ENCODE measurements around the gene SMIM36.
A peak's percentile ranks its signal among the peaks of the same experiment; 100 is the strongest.
"Not testable (repeated sequence)": the region's sequence is repeated elsewhere in the genome, so short reads cannot be mapped to it uniquely, and the experiment has no call there.

The SMIM36 gene

DNA sequence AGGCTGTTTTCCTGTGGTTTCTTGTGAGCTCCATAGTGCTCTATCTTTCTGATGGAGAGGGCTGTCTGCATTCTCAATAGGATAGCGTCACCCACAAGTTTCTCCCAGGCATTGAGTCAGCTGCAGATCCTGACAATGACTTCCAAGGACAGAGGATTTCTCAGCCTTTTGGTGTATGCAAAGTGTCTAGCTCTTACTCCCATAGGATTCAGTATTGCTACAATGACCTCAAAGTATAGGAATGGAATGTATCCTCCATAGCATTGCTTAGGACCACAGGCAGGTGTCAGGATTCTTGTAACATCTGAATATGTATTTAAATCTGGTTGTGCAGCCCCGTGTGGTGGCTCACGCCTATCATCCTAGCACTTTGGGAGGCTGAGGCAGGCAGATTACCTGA is 32.3 kb downstream of the SMIM36 start:
- in situ Hi-C loops (cut with MboI; ENCODE audit: low sequenced_read_pairs, unreplicated experiment), result no loop called here
- DNase-seq (ENCODE audit: low spot score), result no peak
- TF ChIP-seq, protein P1, sequence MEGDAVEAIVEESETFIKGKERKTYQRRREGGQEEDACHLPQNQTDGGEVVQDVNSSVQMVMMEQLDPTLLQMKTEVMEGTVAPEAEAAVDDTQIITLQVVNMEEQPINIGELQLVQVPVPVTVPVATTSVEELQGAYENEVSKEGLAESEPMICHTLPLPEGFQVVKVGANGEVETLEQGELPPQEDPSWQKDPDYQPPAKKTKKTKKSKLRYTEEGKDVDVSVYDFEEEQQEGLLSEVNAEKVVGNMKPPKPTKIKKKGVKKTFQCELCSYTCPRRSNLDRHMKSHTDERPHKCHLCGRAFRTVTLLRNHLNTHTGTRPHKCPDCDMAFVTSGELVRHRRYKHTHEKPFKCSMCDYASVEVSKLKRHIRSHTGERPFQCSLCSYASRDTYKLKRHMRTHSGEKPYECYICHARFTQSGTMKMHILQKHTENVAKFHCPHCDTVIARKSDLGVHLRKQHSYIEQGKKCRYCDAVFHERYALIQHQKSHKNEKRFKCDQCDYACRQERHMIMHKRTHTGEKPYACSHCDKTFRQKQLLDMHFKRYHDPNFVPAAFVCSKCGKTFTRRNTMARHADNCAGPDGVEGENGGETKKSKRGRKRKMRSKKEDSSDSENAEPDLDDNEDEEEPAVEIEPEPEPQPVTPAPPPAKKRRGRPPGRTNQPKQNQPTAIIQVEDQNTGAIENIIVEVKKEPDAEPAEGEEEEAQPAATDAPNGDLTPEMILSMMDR (IDR thresholded peaks at IDR 0.05; ENCODE audit: borderline replicate concordance, control extremely low read depth, extremely low read depth, insufficient read depth, missing control alignments), result no peak

DNA sequence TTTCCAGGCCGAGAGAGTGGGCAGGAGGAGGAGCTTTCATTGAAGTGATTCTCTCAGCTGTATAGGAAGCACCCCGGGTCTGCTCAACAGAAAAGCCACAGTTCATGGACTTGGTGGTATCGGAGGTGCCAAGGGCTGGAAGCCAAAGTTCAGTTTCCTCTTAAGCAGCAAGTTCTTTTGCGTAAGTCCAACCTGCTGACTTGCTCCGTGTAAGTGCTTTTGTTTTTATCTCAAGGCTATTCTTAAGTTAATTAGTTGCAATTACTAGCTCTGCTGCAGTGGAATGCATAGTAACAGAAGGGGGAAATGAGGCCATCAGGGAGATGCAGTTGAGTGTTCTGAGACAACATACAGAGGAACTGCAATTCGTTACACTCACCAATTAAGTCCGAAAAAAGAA is 44.6 kb downstream of the SMIM36 start:
- no peak for DNase-seq (ENCODE audit: low spot score)
- in situ Hi-C loops (cut with MboI; ENCODE audit: low sequenced_read_pairs, unreplicated experiment), result no loop called here
- TF ChIP-seq, protein P1 (IDR thresholded peaks at IDR 0.05; ENCODE audit: borderline replicate concordance, control extremely low read depth, extremely low read depth, insufficient read depth, missing control alignments), result no peak

DNA sequence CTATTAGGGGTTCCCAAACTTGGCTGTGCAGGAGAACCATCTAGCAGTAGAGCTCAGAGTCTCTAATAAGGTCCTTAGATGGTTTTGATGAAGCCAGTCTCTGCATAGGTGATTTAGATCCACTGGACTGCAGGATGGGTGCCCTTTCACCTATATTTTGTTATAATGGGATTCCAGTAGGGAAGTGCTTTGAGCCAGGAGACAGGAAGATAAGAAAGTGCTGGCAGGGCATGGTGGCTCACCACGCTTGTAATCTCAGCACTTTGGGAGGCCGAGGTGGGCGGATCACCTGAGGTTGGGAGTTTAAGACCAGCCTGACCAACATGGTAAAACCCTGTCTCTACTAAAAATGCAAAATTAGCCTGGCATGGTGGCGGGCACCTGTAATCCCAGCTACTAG is 45.5 kb downstream of the SMIM36 start:
- DNase-seq (ENCODE audit: low spot score); in situ Hi-C loops (cut with MboI; ENCODE audit: low sequenced_read_pairs, unreplicated experiment): not testable (repeated sequence)

DNA sequence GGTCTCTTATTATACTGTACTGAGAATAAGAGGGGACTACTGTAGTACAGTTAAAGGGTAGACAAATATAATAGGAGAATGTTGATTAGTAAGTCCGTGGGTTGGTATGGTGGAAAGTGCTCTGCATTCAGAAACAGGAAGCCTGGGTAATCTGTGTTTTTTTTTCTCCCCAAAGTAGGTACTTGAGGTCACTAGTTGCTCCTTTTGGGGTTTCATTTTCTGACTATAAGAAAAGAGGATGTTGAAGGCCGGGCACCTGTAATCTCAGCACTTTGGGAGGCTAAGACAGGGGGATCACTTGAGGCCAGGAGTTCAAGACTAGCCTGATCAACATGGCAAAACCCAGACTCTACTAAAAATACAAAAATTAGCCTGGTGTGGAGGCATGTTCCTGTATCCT is 47.7 kb downstream of the SMIM36 start:
- in situ Hi-C loops (cut with MboI; ENCODE audit: low sequenced_read_pairs, unreplicated experiment), result no loop called here
- TF ChIP-seq, protein P1 (IDR thresholded peaks at IDR 0.05; ENCODE audit: borderline replicate concordance, control extremely low read depth, extremely low read depth, insufficient read depth, missing control alignments), result no peak
- DNase-seq (ENCODE audit: low spot score), result peak; percentile 48

DNA sequence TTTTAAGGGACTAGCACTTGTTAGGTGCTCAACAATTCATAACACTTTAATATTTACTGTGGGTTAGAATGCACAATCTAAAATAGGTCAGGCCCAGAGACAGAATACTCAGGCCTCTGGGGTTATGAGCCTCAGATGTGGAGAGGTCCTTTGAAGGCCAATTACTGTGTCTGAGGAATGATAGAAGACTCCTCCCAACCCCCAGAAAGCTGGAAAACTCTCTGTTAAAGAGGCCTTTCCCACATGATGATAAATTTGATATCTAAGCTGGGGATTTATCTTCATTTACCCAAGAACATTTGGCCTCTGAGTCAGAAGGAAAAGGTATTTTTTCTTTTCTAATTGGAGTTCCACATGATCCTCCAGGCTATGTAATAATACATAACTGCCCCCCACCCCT is 48.5 kb downstream of the SMIM36 start:
- DNase-seq (ENCODE audit: low spot score), result no peak
- TF ChIP-seq, protein P1 (IDR thresholded peaks at IDR 0.05; ENCODE audit: borderline replicate concordance, control extremely low read depth, extremely low read depth, insufficient read depth, missing control alignments), result no peak
- in situ Hi-C loops (cut with MboI; ENCODE audit: low sequenced_read_pairs, unreplicated experiment), result no loop called here

DNA sequence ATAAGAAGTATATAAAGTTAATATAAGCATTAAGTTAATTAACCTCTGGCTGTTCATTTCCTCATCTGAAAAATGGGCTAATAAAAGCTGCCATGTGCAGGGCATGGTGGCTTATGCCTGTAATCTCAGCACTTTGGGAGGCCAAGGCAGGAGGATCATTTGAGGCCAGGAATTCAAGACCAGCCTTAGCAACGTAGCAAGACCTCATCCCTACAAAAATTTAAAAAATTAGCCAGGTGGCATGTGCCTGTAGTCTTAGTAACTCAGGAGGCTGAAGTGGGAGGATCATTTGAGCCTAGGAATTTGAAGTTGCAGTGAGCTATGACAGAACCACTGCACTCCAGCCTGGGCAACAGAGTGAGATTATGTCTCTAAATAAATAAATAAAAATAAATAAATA is 49.0 kb downstream of the SMIM36 start:
- DNase-seq (ENCODE audit: low spot score), result no peak
- in situ Hi-C loops (cut with MboI; ENCODE audit: low sequenced_read_pairs, unreplicated experiment), result no loop called here
- TF ChIP-seq, protein P1 (IDR thresholded peaks at IDR 0.05; ENCODE audit: borderline replicate concordance, control extremely low read depth, extremely low read depth, insufficient read depth, missing control alignments), result no peak

DNA sequence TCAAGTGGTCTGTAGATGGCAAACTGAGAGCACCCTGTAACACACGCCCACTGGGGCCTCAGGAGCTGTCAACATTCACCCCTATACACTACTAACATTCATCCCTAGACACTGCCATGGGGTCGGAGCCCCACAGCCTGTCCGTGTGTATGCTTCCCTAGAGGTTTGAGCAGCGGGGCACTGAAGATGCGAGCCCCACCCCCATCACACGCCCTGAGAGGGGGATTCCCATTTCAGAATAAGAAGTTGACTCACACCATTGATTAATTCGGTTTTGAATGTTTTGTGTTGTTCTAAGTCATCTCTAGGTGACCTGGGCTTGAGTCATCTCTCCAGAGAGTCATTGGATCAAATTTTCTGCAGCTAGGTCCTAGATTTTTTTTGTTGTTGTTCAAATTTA is 52.3 kb downstream of the SMIM36 start:
- DNase-seq (ENCODE audit: low spot score), result no peak
- in situ Hi-C loops (cut with MboI; ENCODE audit: low sequenced_read_pairs, unreplicated experiment), result no loop called here

More for the DNA sequence above, 52.3 kb downstream of the SMIM36 start:
- TF ChIP-seq, protein P1 (IDR thresholded peaks at IDR 0.05; ENCODE audit: borderline replicate concordance, control extremely low read depth, extremely low read depth, insufficient read depth, missing control alignments), result no peak
